CD4-positive, alpha-beta memory T cell (primary cell): Measurements from ENCODE around the gene INPP5B. TPM values are rescaled to one million over a fixed set of nuclear protein-coding genes. Genes with fewer than 3 reads are reported as not detected.

Source experiments
- CTCF ChIA-PET: fragments of 350-600 bp; sonication (Branson Sonifier 250); formaldehyde crosslinking; loops from one replicate; lab custom pipeline; 2021; ENCODE audit warnings: inconsistent platforms; ENCODE audit not compliant: partially characterized antibody; lab: Charles Lee
- POLR2A ChIA-PET: fragments of 350-600 bp; sonication (Branson Sonifier 250); formaldehyde crosslinking; loops from one replicate; lab custom pipeline; 2021; ENCODE audit not compliant: partially characterized antibody; lab: Charles Lee
- DNase-seq, 5 donors: peaks; one replicate each; pipeline versions ENCODE4 v3.0.0 to v3.0.0-alpha.2; 2020 to 2022; ENCODE audit warnings: mixed read lengths in 1 of 5
- H3K27ac ChIP-seq: one replicate; pipeline ENCODE4 v1.7.0; 2013; ENCODE audit warnings: low read depth, low read length
- H3K27me3 ChIP-seq: 2 replicates; pipeline ENCODE4 v1.7.0; 2013; ENCODE audit warnings: mild to moderate bottlenecking, low read length, moderate library complexity; ENCODE audit not compliant: insufficient read depth
- H3K36me3 ChIP-seq: 2 replicates; pipeline ENCODE4 v1.7.0; 2013; ENCODE audit warnings: mild to moderate bottlenecking, low read length, moderate library complexity; ENCODE audit not compliant: insufficient read depth
- H3K4me1 ChIP-seq: 2 replicates; pipeline ENCODE4 v1.7.0; 2013; ENCODE audit warnings: mild to moderate bottlenecking, low read length, moderate library complexity; ENCODE audit not compliant: insufficient read depth
- H3K4me3 ChIP-seq, 2 donors: one replicate each; pipeline ENCODE4 v1.7.0; 2013; ENCODE audit warnings: low read length in 2 of 2, mild to moderate bottlenecking in 1 of 2
- H3K9me3 ChIP-seq, 2 donors: one replicate each; pipeline ENCODE4 v1.7.0; 2013; ENCODE audit warnings: low read length in 2 of 2, control low read depth in 1 of 2; ENCODE audit not compliant: control insufficient read depth in 1 of 2
- H3K27ac Mint-ChIP-seq, 7 donors: one replicate each; pipeline ENCODE4 v1.8.0; 2020 to 2021; ENCODE audit warnings: mixed read lengths in 7 of 7, mild to moderate bottlenecking in 6 of 7, inconsistent platforms in 3 of 7, moderate library complexity in 3 of 7
- H3K27me3 Mint-ChIP-seq, 2 donors: one replicate each; pipeline ENCODE4 v1.8.0; 2020 to 2021; ENCODE audit warnings: mixed read lengths in 2 of 2
- H3K36me3 Mint-ChIP-seq, 2 donors: one replicate each; pipeline ENCODE4 v1.8.0; 2020 to 2021; ENCODE audit warnings: mixed read lengths in 2 of 2, inconsistent platforms in 1 of 2, mild to moderate bottlenecking in 1 of 2
- H3K4me1 Mint-ChIP-seq, 4 donors: one replicate each; pipeline ENCODE4 v1.8.0; 2020 to 2021; ENCODE audit warnings: mixed read lengths in 4 of 4, mild to moderate bottlenecking in 1 of 4
- H3K4me3 Mint-ChIP-seq, 8 donors: one replicate each; pipeline ENCODE4 v1.8.0; 2020 to 2021; ENCODE audit warnings: mixed read lengths in 8 of 8, mild to moderate bottlenecking in 7 of 8, moderate library complexity in 6 of 8, inconsistent platforms in 3 of 8
- H3K9me3 Mint-ChIP-seq, 8 donors: one replicate each; pipeline ENCODE4 v1.8.0; 2020 to 2021; ENCODE audit warnings: mixed read lengths in 8 of 8, mild to moderate bottlenecking in 5 of 8, inconsistent platforms in 3 of 8, moderate library complexity in 1 of 8
- intact Hi-C: fragments of 100-400 bp; cut with micrococcal nuclease; formaldehyde crosslinking; loops from one replicate; pipeline ENCODE4 v1.15.1; 2023
- polyA plus RNA-seq, 2 donors: library from polyadenylated mRNA; unstranded; fragments of 300-500 nt; fragmentation: Illumina TruSeq; gene quantifications; one replicate each; pipeline ENCODE4 v1.2.3, GENCODE V29; 2021
- total RNA-seq, 2 experiments: library from RNA; stranded (reverse); gene quantifications; one replicate each; pipeline ENCODE4 v1.2.3, GENCODE V29; 2021

Gene INPP5B
- total and polyA plus RNA-seq, 4 experiments from 2014 or later, result 8.9 to 35.7 (median 26.2) TPM

DNA sequence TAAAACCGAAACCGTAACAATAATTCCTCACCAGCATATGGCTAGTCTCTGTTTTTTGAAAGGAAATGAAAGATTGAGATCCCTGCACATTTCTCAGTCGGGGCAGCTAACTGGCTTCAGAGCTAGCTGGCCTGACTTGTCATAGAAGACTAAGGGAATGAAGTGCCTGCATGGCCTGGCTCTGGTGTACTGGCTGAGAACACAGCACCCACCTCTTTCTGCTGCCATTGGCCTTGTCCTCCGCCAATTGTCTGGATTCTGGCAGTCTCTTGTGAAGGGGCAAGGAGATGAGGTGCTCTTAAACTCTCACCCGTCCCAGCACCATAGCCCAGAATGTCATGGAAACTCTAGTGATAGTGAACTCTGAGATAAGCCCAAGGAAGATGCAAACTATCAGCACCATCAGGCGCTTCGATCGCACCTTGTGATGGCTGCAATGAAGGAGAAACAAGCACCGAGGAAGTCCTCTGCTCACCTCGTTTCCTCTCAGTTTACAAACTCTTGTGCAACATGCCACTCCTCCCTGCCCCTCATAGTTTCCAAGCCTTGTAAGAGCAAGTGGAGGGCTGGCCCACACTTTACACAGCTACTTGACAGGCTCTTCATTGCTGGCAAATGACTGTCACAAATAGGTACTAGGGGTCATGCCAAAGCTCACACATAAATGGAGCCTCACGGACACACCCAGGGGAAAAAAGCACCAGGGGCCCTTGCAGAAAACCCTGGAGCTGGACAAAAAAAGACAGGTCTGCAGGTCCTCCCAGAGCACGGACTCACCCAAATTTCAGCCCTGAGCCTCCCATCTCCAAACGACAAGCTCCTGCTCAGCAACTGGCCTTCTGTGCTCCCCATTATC is 16.4 kb downstream of the INPP5B start:
- CTCF ChIA-PET, result interaction anchor here (1.8 kb wide), 1 partner anchor 38 kb away, joined by 4 read pairs; no protein-coding TSS in a partner anchor
- peak overlapping the region; percentile 93 to 99 (median 96) for H3K4me3 Mint-ChIP-seq
- peak overlapping the region; percentile 70 for H3K27ac ChIP-seq
- peaks cover 45% of the 10 kb centered on the region for H3K4me1 ChIP-seq
- H3K36me3 Mint-ChIP-seq, result peaks cover 0 to 10% of the 10 kb centered on the region in 2 donors
- no peaks in the 10 kb centered on the region for H3K27me3 ChIP-seq
- peak overlapping the region; percentile 58 to 64 for H3K4me3 ChIP-seq
- intact Hi-C loops, result loop anchor here (1.0 kb wide), 3 partner anchors 60 to 456 kb away; partner anchors contain the start of genes CDCA8, SF3A3 and ZC3H12A
- no peaks in the 10 kb centered on the region for H3K9me3 Mint-ChIP-seq
- POLR2A ChIA-PET, result interaction anchor here (1.0 to 2.7 kb wide), 9 partner anchors 8 to 122 kb away, joined by 3 to 11 read pairs (median 5); partner anchors contain the start of genes C1orf122, MTF1, SF3A3 and YRDC
- DNase-seq, result peak in 4 of 5 donors; percentile 13 to 54 (median 18)
- H3K4me1 Mint-ChIP-seq, result peaks cover 30 to 54% (median 41%) of the 10 kb centered on the region in 4 donors
- peak overlapping the region; percentile 69 to 95 (median 91) for H3K27ac Mint-ChIP-seq
- no peaks in the 10 kb centered on the region for H3K27me3 Mint-ChIP-seq
- H3K36me3 ChIP-seq, result no peaks in the 10 kb centered on the region
- H3K9me3 ChIP-seq, result no peaks in the 10 kb centered on the region

DNA sequence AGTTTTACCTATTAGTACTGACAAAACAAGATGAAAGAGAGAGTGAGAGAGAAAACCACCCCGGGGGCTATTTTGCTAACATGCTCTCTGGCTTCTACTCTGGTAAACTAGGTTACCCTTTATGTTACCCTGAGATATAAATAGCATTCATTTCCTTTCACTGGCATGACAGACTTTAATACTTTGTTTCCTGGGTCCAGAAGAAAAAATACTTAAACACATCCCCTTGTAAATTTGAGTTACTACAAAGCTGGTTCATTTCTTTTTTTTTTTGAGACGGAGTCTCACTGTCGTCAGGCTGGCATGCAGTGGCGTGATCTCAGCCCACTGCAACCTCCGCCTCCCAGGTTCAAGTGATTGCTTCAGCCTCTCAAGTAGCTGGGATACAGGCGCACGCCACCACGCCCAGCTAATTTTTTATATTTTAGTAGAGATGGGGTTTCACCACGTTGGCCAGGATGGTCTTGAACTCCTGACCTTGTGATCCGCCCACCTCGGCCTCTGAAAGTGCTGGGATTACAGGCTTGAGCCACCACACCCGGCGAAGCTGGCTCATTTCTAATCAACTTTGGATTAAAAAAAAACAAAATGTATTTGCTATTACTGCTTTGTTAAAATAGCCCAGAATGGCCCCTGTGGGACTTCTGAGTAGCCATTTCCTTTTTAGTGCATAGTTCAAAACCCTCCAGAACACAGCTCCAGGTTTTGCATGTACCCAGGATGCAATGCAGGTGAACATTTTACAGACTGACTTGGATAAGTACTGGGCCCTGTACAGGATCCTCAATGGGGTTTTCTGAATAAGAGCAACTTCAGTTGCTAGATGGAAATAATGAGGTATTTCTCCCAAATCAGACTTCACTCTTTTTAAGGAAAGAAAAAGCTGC is 20.6 kb downstream of the INPP5B start:
- intact Hi-C loops, result no loop called here
- Mint-ChIP-seq H3K27me3 (no peaks in the 10 kb centered on the region), H3K9me3 (no peaks in the 10 kb centered on the region), H3K36me3 (peaks cover 5 to 13% of the 10 kb centered on the region in 2 donors), H3K4me1 (peaks cover 35 to 57% (median 45%) of the 10 kb centered on the region in 4 donors), H3K4me3 (peak overlapping the region; percentile 12 to 74 (median 56)), H3K27ac (peak overlapping the region; percentile 9 to 88 (median 75))
- H3K9me3 ChIP-seq, result no peaks in the 10 kb centered on the region
- DNase-seq, result peak in 2 of 5 donors; percentile 11
- POLR2A ChIA-PET, result interaction anchor here (0.8 to 0.9 kb wide), 2 partner anchors 87 to 141 kb away, joined by 3 to 4 read pairs; no protein-coding TSS in a partner anchor
- CTCF ChIA-PET, result interaction anchor here (0.6 to 1.7 kb wide), 3 partner anchors 12 to 66 kb away, joined by 3 to 7 read pairs (median 3); partner anchors contain the start of gene MTF1
- H3K27me3 ChIP-seq, result no peaks in the 10 kb centered on the region
- no peak overlapping the region for H3K4me3 ChIP-seq
- no peak overlapping the region for H3K27ac ChIP-seq
- H3K4me1 ChIP-seq, result peaks cover 46% of the 10 kb centered on the region
- H3K36me3 ChIP-seq, result no peaks in the 10 kb centered on the region

DNA sequence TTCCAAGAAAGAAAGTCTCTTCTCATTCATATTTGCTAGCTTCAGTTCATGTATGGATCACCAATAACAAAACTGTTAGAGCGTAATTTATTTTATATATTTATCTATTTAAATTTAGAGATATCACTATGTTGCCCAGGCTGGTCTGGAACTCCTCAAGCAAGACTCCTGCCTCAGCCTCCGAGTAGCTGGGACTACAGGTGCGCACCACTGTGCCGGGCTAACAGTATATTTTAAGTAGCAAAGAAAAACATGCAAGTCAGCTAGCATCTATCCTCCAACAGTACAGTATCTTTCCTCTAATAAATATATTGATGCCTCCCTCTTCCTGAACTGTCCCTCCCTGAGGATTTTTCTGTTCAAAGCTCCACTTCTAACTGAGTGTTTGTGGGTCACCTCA is 21.5 kb downstream of the INPP5B start:
- intact Hi-C loops, result no loop called here
- Mint-ChIP-seq H3K27ac (peak overlapping the region in 6 of 7 donors; percentile 9 to 88 (median 72)), H3K9me3 (no peaks in the 10 kb centered on the region), H3K4me3 (peak overlapping the region in 4 of 8 donors; percentile 53 to 74 (median 66)), H3K4me1 (peaks cover 26 to 50% (median 36%) of the 10 kb centered on the region in 4 donors), H3K36me3 (peaks cover 5 to 10% of the 10 kb centered on the region in 2 donors), H3K27me3 (no peaks in the 10 kb centered on the region)
- Histone ChIP-seq H3K4me3 (no peak overlapping the region), H3K27ac (no peak overlapping the region), H3K4me1 (peaks cover 36% of the 10 kb centered on the region), H3K36me3 (no peaks in the 10 kb centered on the region), H3K9me3 (no peaks in the 10 kb centered on the region), H3K27me3 (no peaks in the 10 kb centered on the region)
- ChIA-PET POLR2A (no interaction called here), CTCF (no interaction called here)
- DNase-seq, result no peak

DNA sequence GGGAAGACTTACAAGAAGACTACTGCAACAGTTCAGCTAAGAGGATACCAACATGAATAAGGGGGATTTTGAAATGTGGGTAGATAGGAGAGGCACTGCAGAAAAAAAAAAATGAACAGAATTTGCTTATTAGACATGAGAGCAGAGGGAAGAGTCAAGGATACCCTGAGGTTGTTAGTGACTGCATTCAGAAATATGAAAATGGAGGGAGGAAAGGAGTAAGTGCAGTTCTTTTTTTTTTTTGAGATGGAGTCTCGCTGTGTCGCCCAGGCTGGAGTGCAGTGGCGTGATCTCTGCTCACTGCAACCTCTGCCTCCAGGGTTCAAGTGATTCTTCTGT is 23.3 kb downstream of the INPP5B start:
- Mint-ChIP-seq H3K4me1 (peaks cover 31 to 53% (median 41%) of the 10 kb centered on the region in 4 donors), H3K36me3 (peaks cover 8 to 9% of the 10 kb centered on the region in 2 donors), H3K27me3 (no peaks in the 10 kb centered on the region), H3K27ac (peak overlapping the region in 3 of 7 donors; percentile 8 to 91 (median 91)), H3K4me3 (peak overlapping the region in 1 of 8 donors; percentile 4), H3K9me3 (no peaks in the 10 kb centered on the region)
- Histone ChIP-seq H3K4me3 (no peak overlapping the region), H3K27ac (no peak overlapping the region), H3K27me3 (no peaks in the 10 kb centered on the region), H3K36me3 (no peaks in the 10 kb centered on the region), H3K9me3 (no peaks in the 10 kb centered on the region), H3K4me1 (peaks cover 28% of the 10 kb centered on the region)
- intact Hi-C loops, result no loop called here
- DNase-seq, result no peak
- POLR2A ChIA-PET, result interaction anchor here (2.4 kb wide), 1 partner anchor 8 kb away, joined by 11 read pairs; no protein-coding TSS in a partner anchor
- CTCF ChIA-PET, result interaction anchor here (0.8 to 1.7 kb wide), 2 partner anchors 43 to 63 kb away, joined by 3 to 4 read pairs; no protein-coding TSS in a partner anchor

DNA sequence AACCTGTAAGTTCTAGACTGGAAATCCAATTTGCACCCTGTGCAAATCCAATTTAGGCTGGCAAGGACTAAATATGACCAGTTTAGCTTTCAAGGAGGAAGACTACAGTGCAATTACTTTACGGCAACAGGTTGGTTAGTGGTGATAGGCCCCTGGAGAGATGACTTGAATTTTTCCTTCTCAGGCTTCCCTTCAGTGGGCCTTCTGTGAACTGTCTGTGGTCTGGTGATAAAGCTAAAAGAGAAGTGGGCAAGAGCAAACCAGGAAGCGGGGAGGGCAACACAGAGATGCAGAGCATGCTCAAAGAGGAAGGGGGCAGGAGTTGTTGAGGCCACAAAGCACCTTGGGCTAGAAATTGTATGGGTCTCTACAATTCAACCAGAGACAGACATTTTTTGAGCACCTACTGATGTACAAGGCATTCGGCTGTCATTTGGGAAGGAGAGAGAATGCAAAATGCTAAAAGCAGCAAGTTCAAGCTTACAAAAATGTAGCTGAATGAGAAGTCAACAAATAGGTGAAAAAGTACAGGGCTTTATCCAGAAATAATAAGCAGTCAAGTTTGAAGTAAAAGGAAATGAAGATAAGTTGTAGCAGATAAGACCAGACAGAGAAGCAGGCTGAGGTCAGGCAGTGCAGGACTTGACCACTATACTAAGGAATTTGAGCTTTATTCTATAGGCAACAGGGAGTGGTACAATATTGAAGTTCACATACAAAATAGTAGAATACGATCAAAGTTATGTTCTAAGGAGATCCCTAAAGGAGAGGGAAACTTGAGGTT is 23.9 kb downstream of the INPP5B start:
- no peaks in the 10 kb centered on the region for H3K9me3 ChIP-seq
- no peak overlapping the region for H3K27ac ChIP-seq
- no peaks in the 10 kb centered on the region for H3K27me3 ChIP-seq
- H3K4me3 ChIP-seq, result no peak overlapping the region
- ChIA-PET POLR2A (interaction anchor here (2.4 kb wide), 1 partner anchor 9 kb away, joined by 11 read pairs; no protein-coding TSS in a partner anchor), CTCF (interaction anchor here (0.8 to 1.7 kb wide), 2 partner anchors 42 to 63 kb away, joined by 3 to 4 read pairs; no protein-coding TSS in a partner anchor)
- H3K36me3 ChIP-seq, result no peaks in the 10 kb centered on the region
- Mint-ChIP-seq H3K9me3 (no peaks in the 10 kb centered on the region), H3K4me3 (peak overlapping the region in 1 of 8 donors; percentile 4), H3K27me3 (no peaks in the 10 kb centered on the region), H3K36me3 (peaks cover 8 to 12% of the 10 kb centered on the region in 2 donors), H3K27ac (peak overlapping the region in 6 of 7 donors; percentile 6 to 91 (median 30)), H3K4me1 (peaks cover 34 to 53% (median 45%) of the 10 kb centered on the region in 4 donors)
- no peak for DNase-seq
- peaks cover 28% of the 10 kb centered on the region for H3K4me1 ChIP-seq
- intact Hi-C loops, result no loop called here

DNA sequence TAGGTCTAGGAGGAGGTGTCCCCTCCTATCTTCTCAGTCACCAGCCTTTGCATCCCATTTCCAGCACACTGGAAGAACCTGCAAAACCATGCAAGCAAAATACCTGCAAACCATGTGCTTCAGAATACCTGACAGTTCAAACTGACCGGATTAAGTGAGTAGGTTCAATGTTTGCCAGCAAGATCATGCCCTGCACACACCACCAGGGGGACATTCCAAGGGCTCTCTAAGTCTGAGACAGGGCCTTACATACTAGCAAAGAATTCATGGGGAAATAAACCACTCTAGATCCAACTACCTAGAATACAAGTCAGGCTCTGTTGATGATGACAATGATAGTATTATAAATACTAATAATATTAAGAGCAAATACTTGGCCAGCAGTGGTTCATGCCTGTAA is 27.6 kb downstream of the INPP5B start:
- Mint-ChIP-seq H3K4me1 (peaks cover 24 to 31% (median 26%) of the 10 kb centered on the region in 4 donors), H3K27me3 (no peaks in the 10 kb centered on the region), H3K4me3 (no peak overlapping the region), H3K27ac (peak overlapping the region in 1 of 7 donors; percentile 15), H3K36me3 (peaks cover 8 to 14% of the 10 kb centered on the region in 2 donors), H3K9me3 (no peaks in the 10 kb centered on the region)
- POLR2A ChIA-PET, result no interaction called here
- Histone ChIP-seq H3K9me3 (no peaks in the 10 kb centered on the region), H3K27ac (no peak overlapping the region), H3K4me3 (no peak overlapping the region), H3K36me3 (no peaks in the 10 kb centered on the region), H3K27me3 (no peaks in the 10 kb centered on the region), H3K4me1 (peaks cover 8% of the 10 kb centered on the region)
- intact Hi-C loops, result no loop called here
- no peak for DNase-seq
- CTCF ChIA-PET, result no interaction called here
